ENCODE results near the gene AGFG2.

Gene AGFG2

GRCh38 chr7:100572281-100572948 is 33.4 kb downstream of the AGFG2 start:
- no peak for DNase-seq (ENCODE audit: low spot score)

GRCh38 chr7:100572949-100573675 is 34.1 kb downstream of the AGFG2 start:
- DNase-seq (ENCODE audit: low spot score): no peak

GRCh38 chr7:100573691-100574361 is 34.8 kb downstream of the AGFG2 start, which contains the start of gene SAP25:
Gene SAP25, minus strand, starts transcription at chr7:100573900. Its CDS starts 158 bp downstream, at chr7:100573742.
- no peak for DNase-seq (ENCODE audit: low spot score)

- DNase-seq (ENCODE audit: low spot score): no peak
Measured at GRCh38 chr7:100574362-100575205, 35.6 kb downstream of the AGFG2 start.

- no peak for DNase-seq (ENCODE audit: low spot score)
Measured at GRCh38 chr7:100575206-100575631, 36.2 kb downstream of the AGFG2 start.

DNA sequence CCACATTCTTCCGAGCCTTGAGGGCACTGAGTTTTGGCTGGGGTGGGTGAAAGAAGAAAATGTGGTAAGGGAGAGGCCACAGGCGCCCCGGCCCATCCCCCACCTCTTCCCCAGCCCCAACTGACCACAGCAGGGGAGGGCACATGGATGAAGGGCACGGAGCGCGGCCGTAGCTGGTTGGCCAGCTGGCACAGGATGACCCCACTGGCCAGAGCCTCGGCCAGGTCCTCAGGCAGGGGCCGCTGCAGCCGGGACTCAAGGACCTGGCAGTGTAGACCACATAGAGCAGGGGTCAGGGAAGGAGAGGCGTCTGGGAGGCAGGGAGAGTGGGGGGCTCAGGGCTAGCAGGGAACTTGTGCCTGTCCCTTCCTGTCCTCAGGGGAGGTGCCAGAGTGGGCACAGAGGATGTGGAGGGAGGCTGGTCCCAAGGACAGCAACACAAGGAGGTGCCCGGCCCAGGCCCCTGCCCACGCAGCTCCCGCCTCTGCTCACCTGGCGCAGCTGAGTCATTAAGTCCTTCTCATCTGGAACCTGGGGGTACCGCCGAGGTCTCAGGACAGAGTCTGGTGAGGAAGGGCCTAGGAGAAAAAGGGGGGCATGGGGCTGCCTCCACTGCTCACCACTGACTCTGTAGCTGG is 36.9 kb downstream of the AGFG2 start:
- DNase-seq (ENCODE audit: low spot score): no peak

DNA sequence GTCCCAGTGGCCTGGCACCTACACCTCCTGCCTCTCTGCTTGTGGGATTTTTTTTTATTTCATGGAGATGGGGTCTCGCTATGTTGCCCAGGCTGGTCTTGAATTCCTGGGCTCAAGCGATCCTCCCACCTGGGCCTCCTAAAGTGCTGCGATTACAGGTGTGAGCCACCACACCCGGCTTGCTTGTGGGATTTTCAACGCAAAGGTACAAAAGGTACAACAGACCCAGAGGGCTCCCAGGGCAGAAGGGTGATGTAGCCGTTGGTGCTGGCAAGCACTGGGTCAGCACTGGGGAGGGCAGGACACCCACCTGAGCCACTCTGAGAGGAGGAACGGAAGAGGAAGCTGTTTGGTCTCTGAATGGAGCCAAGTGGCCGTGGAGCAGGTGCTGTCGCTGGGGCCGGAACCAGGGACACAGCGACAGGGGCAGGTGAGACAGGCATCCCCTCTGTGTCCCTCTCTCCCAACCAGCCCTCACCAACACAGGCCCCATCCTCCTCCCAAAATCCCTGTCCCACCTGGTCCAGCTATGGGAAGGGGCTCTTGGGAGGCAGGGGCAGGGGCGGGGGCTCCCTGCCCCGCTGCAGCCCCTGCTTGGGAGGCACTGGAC is 37.5 kb downstream of the AGFG2 start:
- DNase-seq (ENCODE audit: low spot score): no peak

GRCh38 chr7:100577103-100577502 is 38.1 kb downstream of the AGFG2 start:
- no peak for DNase-seq (ENCODE audit: low spot score)

DNA sequence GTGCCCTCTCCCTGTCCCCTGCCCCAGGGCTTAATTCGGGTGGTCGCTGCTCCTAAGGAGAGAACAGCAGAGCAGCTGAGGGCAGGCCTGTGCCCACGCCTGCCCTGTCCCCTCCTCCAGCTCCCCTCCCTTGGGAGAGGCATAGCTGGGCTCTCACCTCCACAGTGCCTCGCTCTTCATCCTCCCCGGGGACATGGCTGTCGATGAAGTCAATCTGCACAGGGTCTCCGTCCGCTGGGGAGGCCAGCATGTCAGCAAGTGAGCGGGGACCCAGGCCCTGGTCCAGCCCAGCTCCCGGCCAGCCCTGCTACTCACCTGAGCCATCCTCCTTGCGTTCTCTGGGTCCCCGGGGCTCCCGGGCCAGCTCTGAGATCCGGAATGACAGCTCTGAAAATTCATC is 38.5 kb downstream of the AGFG2 start:
- DNase-seq (ENCODE audit: low spot score): no peak

GRCh38 chr7:100578246-100579183 is 39.5 kb downstream of the AGFG2 start:
- no peak for DNase-seq (ENCODE audit: low spot score)

GRCh38 chr7:100580466-100581283 is 41.7 kb downstream of the AGFG2 start:
- DNase-seq (ENCODE audit: low spot score): no peak

DNA sequence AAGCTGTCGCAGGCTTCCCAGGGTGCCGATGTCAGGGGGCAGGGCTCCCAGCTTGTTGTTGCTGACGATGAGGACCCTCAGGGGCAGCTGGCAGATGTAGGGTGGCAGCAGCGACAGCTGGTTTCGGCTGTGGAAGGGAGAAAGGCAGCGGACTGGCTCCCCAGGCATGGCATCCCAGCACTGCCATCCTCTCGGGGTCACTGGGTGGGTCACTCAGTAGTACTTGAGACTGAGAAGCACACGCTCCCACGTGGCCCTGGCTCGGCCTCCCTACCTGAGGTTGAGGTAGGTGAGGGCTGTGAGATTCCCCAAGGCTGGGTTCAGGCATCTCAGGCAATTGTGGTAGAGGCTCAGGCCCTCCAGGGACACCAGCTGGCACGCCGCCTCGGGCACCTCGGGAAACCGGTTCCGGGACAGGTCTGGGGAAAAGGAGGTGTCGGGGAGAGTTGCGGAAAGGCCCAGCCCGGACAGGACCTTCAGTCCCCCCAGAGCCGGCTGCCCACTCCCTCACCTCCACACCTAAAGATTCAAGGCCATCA is 43.1 kb downstream of the AGFG2 start:
- DNase-seq (ENCODE audit: low spot score): no peak

DNA sequence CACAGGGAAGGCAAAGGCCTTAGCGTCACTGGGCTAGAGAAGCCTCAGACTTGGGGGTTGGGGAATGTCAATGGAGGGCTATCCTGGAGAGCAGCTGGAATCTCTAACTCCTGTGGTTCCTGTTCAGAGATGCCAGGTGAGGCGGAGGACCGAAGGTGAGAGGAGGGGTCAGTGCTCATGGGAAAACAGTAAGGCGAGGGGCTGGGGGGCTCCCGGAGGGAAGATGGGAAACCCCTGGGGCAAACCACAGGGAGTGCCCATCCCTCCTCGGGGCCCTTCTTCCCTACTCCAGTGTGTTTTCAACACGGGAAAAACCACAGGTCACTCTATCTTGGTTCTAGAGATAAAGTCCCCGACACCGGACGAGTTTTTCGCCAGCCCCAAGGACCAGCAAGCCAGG is 43.6 kb downstream of the AGFG2 start:
- DNase-seq (ENCODE audit: low spot score): no peak

GRCh38 chr7:100583132-100584053 is 44.4 kb downstream of the AGFG2 start:
- peak; percentile 48 for DNase-seq (ENCODE audit: low spot score)

- DNase-seq (ENCODE audit: low spot score): no peak
Measured at GRCh38 chr7:100584054-100584682, 45.2 kb downstream of the AGFG2 start.

DNA sequence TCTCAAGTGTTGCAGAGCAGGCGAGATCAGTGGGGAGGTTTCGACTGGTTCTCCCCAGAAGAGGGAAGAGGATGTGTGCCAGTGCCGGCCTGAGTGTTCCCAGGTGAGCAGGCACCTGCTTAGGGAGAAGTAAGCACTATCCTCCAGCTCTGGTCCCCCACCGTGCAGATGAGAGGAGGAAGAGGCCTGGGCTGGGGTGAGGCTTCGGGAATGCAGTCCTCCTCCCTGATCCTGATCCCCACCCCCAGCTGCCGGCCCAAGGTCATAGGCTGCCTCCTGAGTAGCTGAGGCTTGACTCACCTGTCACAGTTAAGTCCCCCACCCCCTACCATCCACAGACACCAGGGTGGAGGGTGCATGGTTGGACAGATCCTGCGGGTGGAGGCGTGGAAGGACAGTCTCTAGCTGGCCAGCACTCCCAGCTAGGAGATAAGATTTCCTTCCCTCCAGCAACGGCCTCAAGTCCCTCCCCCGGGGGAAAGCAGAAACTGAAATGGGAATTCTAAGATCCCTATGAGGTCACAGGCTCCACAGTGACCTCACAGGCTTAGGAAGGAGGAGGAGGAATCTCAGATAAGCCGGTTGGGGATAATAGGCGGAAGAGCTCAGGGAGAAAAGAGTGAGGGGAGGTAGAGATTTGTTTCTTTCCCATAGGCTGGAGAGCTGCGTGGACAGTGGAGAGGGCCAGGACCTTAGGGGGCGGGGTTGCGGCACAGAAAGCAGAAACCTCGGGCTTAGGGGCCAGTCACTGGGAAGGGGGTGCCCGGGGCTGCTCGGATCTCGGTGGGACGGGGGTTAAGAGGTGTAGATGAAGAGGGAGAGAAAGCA is 45.9 kb downstream of the AGFG2 start:
- DNase-seq (ENCODE audit: low spot score): no peak
